ENCODE results near the gene LRMDA.

Gene LRMDA

GRCh38 chr10:76127984-76128589, 696.7 kb downstream of the LRMDA start:
- Histone ChIP-seq H3K36me3 (ENCODE audit: control insufficient read depth, insufficient read depth, low read length) (no peaks in the 10 kb centered on the region), H3K9me3 (ENCODE audit: control insufficient read depth, low read length) (no peaks in the 10 kb centered on the region), H3K27me3 (ENCODE audit: control insufficient read depth, insufficient read depth, low read length) (no peaks in the 10 kb centered on the region), H3K4me3 (ENCODE audit: low read depth, low read length) (no peak overlapping the region), H3K27ac (no peak overlapping the region), H3K79me2 (no peaks in the 10 kb centered on the region), H3K9ac (no peak overlapping the region), H3K4me2 (ENCODE audit: low read length) (no peak overlapping the region), H3K4me1 (no peaks in the 10 kb centered on the region), H2AFZ (no peak overlapping the region)
- TF ChIP-seq CTCF (IDR thresholded peaks at IDR 0.05), result no peak

- H3K4me2 ChIP-seq (ENCODE audit: low read length), result no peak overlapping the region
- H2AFZ ChIP-seq, result no peak overlapping the region
- H3K9me3 ChIP-seq (ENCODE audit: control insufficient read depth, low read length), result no peaks in the 10 kb centered on the region
- H3K4me3 ChIP-seq (ENCODE audit: low read depth, low read length), result no peak overlapping the region
- no peaks in the 10 kb centered on the region for H3K4me1 ChIP-seq
- no peak overlapping the region for H3K9ac ChIP-seq
- H3K79me2 ChIP-seq, result no peaks in the 10 kb centered on the region
- H3K27ac ChIP-seq, result no peak overlapping the region
- no peaks in the 10 kb centered on the region for H3K36me3 ChIP-seq (ENCODE audit: control insufficient read depth, insufficient read depth, low read length)
- no peaks in the 10 kb centered on the region for H3K27me3 ChIP-seq (ENCODE audit: control insufficient read depth, insufficient read depth, low read length)
- no peak for TF ChIP-seq CTCF (IDR thresholded peaks at IDR 0.05)
Observed at GRCh38 chr10:76129213-76129612, 697.8 kb downstream of the LRMDA start.

- no peak overlapping the region for H3K27ac ChIP-seq
- no peaks in the 10 kb centered on the region for H3K4me1 ChIP-seq
- no peaks in the 10 kb centered on the region for H3K9me3 ChIP-seq (ENCODE audit: control insufficient read depth, low read length)
- H3K79me2 ChIP-seq, result no peaks in the 10 kb centered on the region
- H3K4me3 ChIP-seq (ENCODE audit: low read depth, low read length), result no peak overlapping the region
- no peak for TF ChIP-seq CTCF (IDR thresholded peaks at IDR 0.05)
- H3K9ac ChIP-seq, result no peak overlapping the region
- no peak overlapping the region for H3K4me2 ChIP-seq (ENCODE audit: low read length)
- H3K36me3 ChIP-seq (ENCODE audit: control insufficient read depth, insufficient read depth, low read length), result no peaks in the 10 kb centered on the region
- no peaks in the 10 kb centered on the region for H3K27me3 ChIP-seq (ENCODE audit: control insufficient read depth, insufficient read depth, low read length)
- H2AFZ ChIP-seq, result no peak overlapping the region
Observed at GRCh38 chr10:76130892-76131291, 699.5 kb downstream of the LRMDA start.

GRCh38 chr10:76133597-76134255, 702.3 kb downstream of the LRMDA start:
- Histone ChIP-seq H3K27ac (no peak overlapping the region), H3K27me3 (ENCODE audit: control insufficient read depth, insufficient read depth, low read length) (no peaks in the 10 kb centered on the region), H3K36me3 (ENCODE audit: control insufficient read depth, insufficient read depth, low read length) (no peaks in the 10 kb centered on the region), H3K4me1 (no peaks in the 10 kb centered on the region), H3K4me3 (ENCODE audit: low read depth, low read length) (no peak overlapping the region), H3K9me3 (ENCODE audit: control insufficient read depth, low read length) (no peaks in the 10 kb centered on the region), H2AFZ (no peak overlapping the region), H3K4me2 (ENCODE audit: low read length) (no peak overlapping the region), H3K9ac (no peak overlapping the region), H3K79me2 (no peaks in the 10 kb centered on the region)
- TF ChIP-seq CTCF (IDR thresholded peaks at IDR 0.05), result no peak

GRCh38 chr10:76136961-76137360, 705.5 kb downstream of the LRMDA start:
- no peak overlapping the region for H3K27ac ChIP-seq
- TF ChIP-seq CTCF (IDR thresholded peaks at IDR 0.05), result no peak
- H2AFZ ChIP-seq, result no peak overlapping the region
- no peak overlapping the region for H3K9ac ChIP-seq
- no peaks in the 10 kb centered on the region for H3K36me3 ChIP-seq (ENCODE audit: control insufficient read depth, insufficient read depth, low read length)
- H3K9me3 ChIP-seq (ENCODE audit: control insufficient read depth, low read length), result no peaks in the 10 kb centered on the region
- H3K4me3 ChIP-seq (ENCODE audit: low read depth, low read length), result no peak overlapping the region
- no peaks in the 10 kb centered on the region for H3K79me2 ChIP-seq
- no peak overlapping the region for H3K4me2 ChIP-seq (ENCODE audit: low read length)
- no peaks in the 10 kb centered on the region for H3K27me3 ChIP-seq (ENCODE audit: control insufficient read depth, insufficient read depth, low read length)
- no peaks in the 10 kb centered on the region for H3K4me1 ChIP-seq

Data from parathyroid adenoma (tissue), 2 donors.